Measurements from ENCODE around the gene NRG3.

The NRG3 gene

GRCh38 chr10:82827901-82828300 lies 952.9 kb downstream of the NRG3 start:
- DNase-seq (ENCODE audit: low read depth) = no peak

GRCh38 chr10:82847242-82847641 lies 972.2 kb downstream of the NRG3 start:
- DNase-seq (ENCODE audit: low read depth) = no peak

GRCh38 chr10:82850191-82850590 lies 975.2 kb downstream of the NRG3 start:
- DNase-seq (ENCODE audit: low read depth) = no peak

DNA sequence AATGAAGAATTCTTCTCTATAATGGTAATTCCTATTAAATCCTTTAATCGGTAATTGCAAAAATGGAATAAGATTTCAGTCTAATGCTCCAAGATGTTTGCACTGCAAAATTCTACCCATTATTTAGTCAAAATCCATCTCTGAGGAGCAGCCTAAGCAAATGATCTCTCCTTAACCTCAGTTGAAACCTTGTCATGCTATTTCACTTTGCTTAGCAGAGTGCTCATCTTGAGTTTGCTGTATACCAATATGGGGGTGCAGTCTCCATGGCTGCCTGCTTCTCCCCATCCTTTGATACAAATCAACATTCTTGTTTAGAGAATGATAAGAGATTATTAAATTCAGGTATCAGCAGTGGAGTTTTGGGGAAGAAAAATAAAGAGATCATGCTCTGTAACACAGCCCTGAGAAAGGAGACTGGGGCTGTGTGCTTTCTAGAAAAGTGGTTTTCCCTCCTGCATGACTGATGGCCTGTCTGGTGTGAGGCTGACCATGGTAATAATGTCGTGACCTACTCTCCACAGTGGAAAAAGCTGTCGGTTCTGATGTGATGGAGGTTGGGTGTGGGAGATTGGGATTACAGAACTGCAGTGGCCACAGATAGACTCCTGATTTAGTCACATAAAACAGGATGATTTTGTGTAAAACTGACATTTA lies 982.1 kb downstream of the NRG3 start:
- no peak for DNase-seq (ENCODE audit: low read depth)

DNA sequence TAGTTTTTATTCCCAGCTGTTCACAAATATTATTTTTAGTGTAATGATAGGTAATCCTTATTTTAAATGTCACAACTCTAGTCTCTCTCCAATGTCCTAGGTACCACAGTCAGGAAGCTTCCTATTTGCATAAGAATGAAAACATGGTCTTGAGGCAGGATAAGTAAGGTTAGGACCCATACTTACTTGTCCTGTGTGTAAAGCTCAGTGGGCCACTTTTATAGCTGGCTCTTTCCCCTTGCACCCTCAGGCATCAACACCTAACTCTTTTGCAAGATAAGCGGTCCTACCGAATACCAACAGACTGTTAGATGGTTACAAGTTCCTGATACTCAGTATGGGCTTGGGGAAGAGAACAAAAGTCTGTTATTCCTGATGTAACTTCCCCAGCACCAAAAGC lies 986.9 kb downstream of the NRG3 start:
- DNase-seq (ENCODE audit: low read depth) = no peak

- no peak for DNase-seq (ENCODE audit: low read depth)
These were observed 990.4 kb downstream of the NRG3 start for GRCh38 chr10:82865366-82865765.

GRCh38 chr10:82866424-82867020 lies 991.5 kb downstream of the NRG3 start:
- DNase-seq (ENCODE audit: low read depth) = no peak

- DNase-seq (ENCODE audit: low read depth) = no peak
These were observed 992.1 kb downstream of the NRG3 start for GRCh38 chr10:82867056-82867455.

GRCh38 chr10:82874671-82875070 lies 999.7 kb downstream of the NRG3 start:
- no peak for DNase-seq (ENCODE audit: low read depth)

- DNase-seq (ENCODE audit: low read depth) = no peak
These were observed 1005.8 kb downstream of the NRG3 start for GRCh38 chr10:82880776-82881290.

DNA sequence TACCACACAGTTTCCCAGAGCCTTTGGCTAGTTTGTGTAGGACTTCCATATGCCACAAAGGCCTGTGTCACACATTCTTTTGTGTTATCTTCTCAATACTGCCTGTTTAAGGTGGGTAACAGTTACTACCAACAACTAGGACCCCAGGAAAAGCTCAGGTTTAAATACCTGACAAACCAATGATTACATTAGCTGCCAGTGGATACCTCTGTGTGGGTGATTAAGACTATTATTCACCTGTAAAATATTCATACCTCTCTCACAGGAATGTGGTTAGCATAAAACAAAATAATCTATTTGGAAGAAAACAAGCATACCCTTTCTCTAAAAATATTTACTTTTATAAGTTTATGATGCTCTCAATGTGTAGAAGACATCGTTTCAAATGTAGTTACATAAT lies 1007.7 kb downstream of the NRG3 start:
- no peak for DNase-seq (ENCODE audit: low read depth)

GRCh38 chr10:82883603-82884002 lies 1008.6 kb downstream of the NRG3 start:
- no peak for DNase-seq (ENCODE audit: low read depth)

- DNase-seq (ENCODE audit: low read depth) = no peak
These were observed 1012.5 kb downstream of the NRG3 start for GRCh38 chr10:82887488-82887887.

- no peak for DNase-seq (ENCODE audit: low read depth)
These were observed 1013.9 kb downstream of the NRG3 start for GRCh38 chr10:82888809-82889455.

DNA sequence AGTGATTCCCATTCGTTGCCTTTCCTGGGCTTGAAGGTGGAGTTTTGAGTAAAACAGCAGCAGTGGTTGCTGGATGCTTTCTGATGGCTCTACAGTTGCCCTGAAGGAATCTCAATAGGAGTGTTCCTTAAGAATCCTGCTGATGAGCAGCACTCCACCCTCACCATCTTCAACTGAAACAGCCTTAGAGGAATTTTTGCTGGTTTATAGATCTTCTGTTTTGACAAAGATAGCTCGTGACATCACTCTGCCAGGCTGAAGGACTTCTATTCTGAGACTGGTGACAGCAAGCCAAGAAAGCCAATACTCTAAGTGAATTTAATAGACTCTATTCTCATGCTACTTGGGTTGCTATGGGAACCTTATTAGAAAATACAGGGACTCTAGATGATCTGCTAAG lies 1014.7 kb downstream of the NRG3 start:
- DNase-seq (ENCODE audit: low read depth) = no peak

DNA sequence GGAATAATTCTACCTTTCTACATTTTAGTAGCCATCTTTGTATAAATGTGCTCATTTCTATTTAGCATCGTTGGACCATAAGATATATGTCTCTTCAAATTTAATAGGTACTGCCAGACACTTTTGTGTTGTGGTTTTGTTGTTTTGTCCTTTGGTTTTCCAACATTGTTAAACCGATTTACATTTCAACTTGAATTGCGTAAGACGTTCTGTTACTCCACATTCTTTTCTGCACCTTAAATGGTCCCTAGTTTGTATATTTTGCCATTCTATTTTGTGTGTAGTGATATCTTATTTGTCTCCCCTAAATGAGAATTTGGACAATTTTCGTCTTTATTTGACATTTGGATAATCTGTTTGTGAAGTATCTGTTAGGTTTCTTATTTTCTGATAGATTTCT lies 1015.6 kb downstream of the NRG3 start:
- no peak for DNase-seq (ENCODE audit: low read depth)

- no peak for DNase-seq (ENCODE audit: low read depth)
These were observed 1033.1 kb downstream of the NRG3 start for GRCh38 chr10:82908096-82908495.

DNA sequence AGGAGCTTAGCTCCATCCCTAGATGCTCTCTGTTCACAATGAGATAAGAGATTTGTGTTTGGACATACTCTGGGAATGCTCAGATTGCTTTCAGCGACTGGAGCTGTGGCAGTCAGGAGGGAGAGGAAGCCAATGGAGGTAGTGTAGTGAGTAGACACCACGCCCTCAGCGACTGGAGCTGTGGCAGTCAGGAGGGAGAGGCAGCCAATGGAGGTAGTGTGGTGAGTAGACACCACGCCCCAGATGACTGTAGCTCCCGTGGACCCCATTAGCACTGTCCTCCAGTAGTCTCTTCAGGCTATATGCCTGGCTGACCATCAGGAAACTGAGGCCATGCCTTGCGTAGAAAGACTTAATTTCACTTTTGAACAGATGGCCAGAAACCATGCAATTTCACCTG lies 1033.8 kb downstream of the NRG3 start:
- DNase-seq (ENCODE audit: low read depth) = no peak

GRCh38 chr10:82910301-82910700 lies 1035.3 kb downstream of the NRG3 start:
- DNase-seq (ENCODE audit: low read depth) = no peak

- no peak for DNase-seq (ENCODE audit: low read depth)
These were observed 1039.7 kb downstream of the NRG3 start for GRCh38 chr10:82914655-82915136.

- no peak for DNase-seq (ENCODE audit: low read depth)
These were observed 1041.9 kb downstream of the NRG3 start for GRCh38 chr10:82916941-82917340.

GRCh38 chr10:82918022-82918421 lies 1043.0 kb downstream of the NRG3 start:
- no peak for DNase-seq (ENCODE audit: low read depth)

GRCh38 chr10:82922046-82922445 lies 1047.1 kb downstream of the NRG3 start:
- no peak for DNase-seq (ENCODE audit: low read depth)

All from stimulated activated CD8-positive, alpha-beta memory T cell treated with anti-CD3 and anti-CD28 coated beads, Interleukin-7, amount 100 ng/mL, for 24 hours (primary cell).